GM12874 (cell line): ENCODE measurements around the gene N4BP2.

Experiments
- CTCF ChIP-seq: IDR thresholded peaks from 2 replicates; pipeline ENCODE4 v1.5.1; 2011; ENCODE audit warnings: low read depth, mild to moderate bottlenecking, control low read depth, low read length, moderate library complexity; ENCODE audit not compliant: insufficient read depth

N4BP2 gene

DNA sequence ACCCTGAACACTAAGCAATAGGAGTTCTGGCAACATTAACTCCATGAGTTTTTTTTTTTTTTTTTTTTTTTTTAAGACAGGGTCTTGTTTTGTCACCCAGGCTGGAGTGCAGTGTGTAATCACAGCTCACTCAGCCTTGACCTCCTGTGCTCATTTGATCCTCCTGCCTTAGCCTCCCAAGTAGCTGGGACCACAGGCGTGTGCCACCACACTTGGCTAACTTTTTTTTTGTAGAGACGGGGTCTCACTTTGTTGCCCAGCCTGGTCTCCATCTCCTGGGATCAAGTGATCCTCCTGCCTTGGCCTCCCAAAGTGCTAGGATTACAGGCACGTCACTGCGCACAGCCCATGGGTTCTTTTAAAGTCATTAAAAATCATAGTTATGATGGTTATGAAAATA lies 145.2 kb downstream of the N4BP2 start:
- no peak for TF ChIP-seq CTCF

DNA sequence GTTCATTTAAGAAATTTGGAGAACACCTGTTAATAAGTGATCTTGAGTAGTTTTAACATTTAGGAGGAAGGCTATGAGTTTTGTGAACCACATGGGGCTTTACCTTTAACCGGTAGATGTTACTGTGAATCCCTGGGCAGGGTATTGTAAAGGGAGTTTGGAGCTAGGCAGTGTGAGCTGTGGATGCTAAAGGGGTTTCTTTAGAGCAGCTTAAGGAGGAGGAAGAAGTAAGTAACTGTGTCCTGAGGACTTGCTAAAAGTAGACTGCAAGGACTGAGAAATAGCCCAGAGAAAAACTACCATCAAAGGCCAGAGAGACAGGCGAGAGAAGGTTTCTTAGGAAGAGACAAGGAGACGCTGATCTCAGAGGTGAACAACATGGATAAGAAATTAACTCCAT lies 145.8 kb downstream of the N4BP2 start:
- TF ChIP-seq CTCF, result no peak

DNA sequence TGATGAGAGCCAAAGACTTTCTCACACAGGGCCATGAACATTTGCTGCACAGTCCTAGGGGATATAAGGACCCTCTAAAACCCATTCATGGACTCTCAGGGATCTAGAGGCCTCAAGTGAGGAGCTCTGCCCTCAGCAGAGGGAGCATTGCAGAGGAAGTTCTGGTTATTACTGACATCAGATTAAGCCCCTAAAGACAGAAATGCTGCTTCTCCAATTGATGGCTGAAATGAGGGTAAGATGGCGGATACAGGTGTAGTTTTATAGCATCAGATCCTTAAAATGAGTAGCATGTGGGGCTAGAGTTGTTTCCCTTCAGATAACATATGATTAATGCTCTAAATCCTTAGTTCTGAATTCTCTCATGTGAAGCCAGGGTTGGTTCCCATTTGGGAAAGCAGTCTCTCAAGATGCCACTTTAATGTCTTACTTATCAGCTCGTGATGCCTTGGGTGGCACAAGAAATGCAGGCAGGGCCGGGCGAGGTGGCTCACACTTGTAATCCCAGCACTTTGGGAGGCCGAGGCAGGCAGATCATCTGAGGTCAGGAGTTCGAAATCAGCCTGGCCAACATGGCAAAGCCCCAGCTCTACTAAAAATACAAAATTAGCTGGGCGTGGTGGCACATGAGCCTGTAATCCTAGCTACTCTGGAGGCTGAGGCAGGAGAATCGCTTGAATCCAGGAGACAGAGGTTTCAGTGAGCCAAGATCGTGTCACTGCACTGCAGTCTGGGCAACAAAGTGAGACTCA lies 148.0 kb downstream of the N4BP2 start:
- no peak for TF ChIP-seq CTCF

GRCh38 chr4:40205259-40206198 lies 148.9 kb downstream of the N4BP2 start:
- no peak for TF ChIP-seq CTCF

GRCh38 chr4:40206426-40206825 lies 149.8 kb downstream of the N4BP2 start:
- TF ChIP-seq CTCF, result no peak
